Measurements from ENCODE around the gene GNAQ.

- no peak for TF ChIP-seq POLR2AphosphoS5 (IDR thresholded peaks at IDR 0.05; ENCODE audit: low read depth, low read length)
- TF ChIP-seq REST (IDR thresholded peaks at IDR 0.05; ENCODE audit: insufficient read depth in 1 of 2, low read depth in 2 of 2, low read length in 2 of 2) = no peak
- TF ChIP-seq TAF1 (IDR thresholded peaks at IDR 0.05; ENCODE audit: borderline replicate concordance, insufficient read depth, low read length) = no peak
These were observed 18.8 kb upstream of the GNAQ start for GRCh38 chr9:78050421-78050820.

Data from PFSK-1 (cell line).